Type B pancreatic cell (in vitro differentiated cells): ENCODE measurements around the gene GGA2. TPM values are rescaled to one million over a fixed set of nuclear protein-coding genes. Genes with fewer than 3 reads are reported as not detected.

Source experiments
- DNase-seq: peaks from one replicate; pipeline ENCODE4 v3.0.0; 2021; ENCODE audit warnings: mixed read lengths; ENCODE audit not compliant: unreplicated experiment; ENCODE audit errors: extremely low spot score
- H3K27ac Mint-ChIP-seq: 2 replicates; pipeline ENCODE4 v1.8.0; 2021; ENCODE audit warnings: mild to moderate bottlenecking, mixed read lengths
- H3K27me3 Mint-ChIP-seq: 2 replicates; pipeline ENCODE4 v1.8.0; 2021; ENCODE audit warnings: mixed read lengths
- H3K36me3 Mint-ChIP-seq: 2 replicates; pipeline ENCODE4 v1.8.0; 2021; ENCODE audit warnings: mixed read lengths
- H3K4me1 Mint-ChIP-seq: one replicate; pipeline ENCODE4 v1.8.0; 2021; ENCODE audit warnings: mixed read lengths; ENCODE audit not compliant: unreplicated experiment
- H3K4me3 Mint-ChIP-seq: 2 replicates; pipeline ENCODE4 v1.8.0; 2021; ENCODE audit warnings: mild to moderate bottlenecking, mixed read lengths
- H3K9me3 Mint-ChIP-seq: 2 replicates; pipeline ENCODE4 v1.8.0; 2021; ENCODE audit warnings: mixed read lengths
- CTCF ChIP-seq: fragments of 200-600 bp; sonication (generic); conservative IDR thresholded peaks from 2 replicates; pipeline ENCODE4 v1.5.0; 2021; ENCODE audit warnings: antibody characterized with exemption, mild to moderate bottlenecking
- long read RNA-seq: library from polyadenylated mRNA; unstranded; transcript quantifications from one replicate; pipeline ENCODE4 v2.0.0, GENCODE V29; 2020
- total RNA-seq: library from RNA; stranded (reverse); gene quantifications from 2 replicates; pipeline ENCODE4 v1.2.1, GENCODE V29; 2021; ENCODE audit warnings: low replicate concordance

GGA2 gene
- total RNA-seq = 63.3 and 105 TPM in 2 replicates
- long read RNA-seq, full-length matches to known transcripts = 6 of 28 reads
- long read RNA-seq, partial matches to known transcripts = 16 of 28 reads
- long read RNA-seq, other reads (novel, unspliced or antisense) = 6 of 28 reads

- peaks cover 31% of the 10 kb centered on the region for H3K4me1 Mint-ChIP-seq
- no peak for TF ChIP-seq CTCF
- no peaks in the 10 kb centered on the region for H3K27me3 Mint-ChIP-seq
These were observed at the start of gene GGA2 for GRCh38 chr16:23510164-23510914. TSS of gene GGA2 (minus strand) at chr16:23510494. CDS start at chr16:23510411, 83 bp downstream.

GRCh38 chr16:23557779-23558702, 47.7 kb upstream of the GGA2 start:
- peak; percentile 71 for DNase-seq
- H3K27me3 Mint-ChIP-seq = no peaks in the 10 kb centered on the region
- H3K36me3 Mint-ChIP-seq = no peaks in the 10 kb centered on the region
- H3K27ac Mint-ChIP-seq = peak overlapping the region; percentile 92
- H3K4me3 Mint-ChIP-seq = peak overlapping the region; percentile 94
- no peaks in the 10 kb centered on the region for H3K4me1 Mint-ChIP-seq
- no peaks in the 10 kb centered on the region for H3K9me3 Mint-ChIP-seq
- no peak for TF ChIP-seq CTCF

More at GRCh38 chr16:23510164-23510914, at the start of gene GGA2:
- Mint-ChIP-seq H3K36me3 (peaks cover 13% of the 10 kb centered on the region), H3K27ac (peak within 1 kb of the TSS; percentile 75), H3K4me3 (peak within 1 kb of the TSS; percentile 89), H3K9me3 (peaks cover 4% of the 10 kb centered on the region)
- peak; percentile 81 for DNase-seq

- DNase-seq = peak; percentile 99
- peak; percentile 96 for TF ChIP-seq CTCF
- Mint-ChIP-seq H3K36me3 (peaks cover under 1% of the 10 kb centered on the region), H3K27me3 (no peaks in the 10 kb centered on the region), H3K27ac (peak within 1 kb of the TSS; percentile 92), H3K9me3 (no peaks in the 10 kb centered on the region), H3K4me1 (no peaks in the 10 kb centered on the region), H3K4me3 (peak within 1 kb of the TSS; percentile 94)
These were observed 46.8 kb upstream of the GGA2 start, which contains the start of the genes EARS2 and UBFD1 for GRCh38 chr16:23556881-23557778. TSS of gene EARS2 (minus strand) at chr16:23557350. CDS start at chr16:23557343, 7 bp downstream. TSS of gene UBFD1 (plus strand) at chr16:23557727. CDS start at chr16:23557743, 16 bp downstream.

- no peak for TF ChIP-seq CTCF
- DNase-seq = no peak
- H3K4me1 Mint-ChIP-seq = no peaks in the 10 kb centered on the region
- H3K9me3 Mint-ChIP-seq = no peaks in the 10 kb centered on the region
- H3K36me3 Mint-ChIP-seq = peaks cover 3% of the 10 kb centered on the region
- H3K27me3 Mint-ChIP-seq = no peaks in the 10 kb centered on the region
- H3K4me3 Mint-ChIP-seq = no peak overlapping the region
- H3K27ac Mint-ChIP-seq = no peak overlapping the region
These were observed 44.2 kb upstream of the GGA2 start for GRCh38 chr16:23554536-23554935.

- no peak overlapping the region for H3K27ac Mint-ChIP-seq
- no peaks in the 10 kb centered on the region for H3K9me3 Mint-ChIP-seq
- H3K36me3 Mint-ChIP-seq = peaks cover 5% of the 10 kb centered on the region
- H3K27me3 Mint-ChIP-seq = no peaks in the 10 kb centered on the region
- no peak for TF ChIP-seq CTCF
- DNase-seq = no peak
- H3K4me1 Mint-ChIP-seq = no peaks in the 10 kb centered on the region
- no peak overlapping the region for H3K4me3 Mint-ChIP-seq
These were observed 41.9 kb upstream of the GGA2 start for GRCh38 chr16:23552161-23552560.
